ENCODE results near the gene AOPEP. TPM values are rescaled to one million over a fixed set of nuclear protein-coding genes. Genes with fewer than 3 reads are reported as not detected.

AOPEP gene
- total and polyA plus RNA-seq, 4 donors: 29.0 to 121 (median 60.0) TPM

GRCh38 chr9:95097279-95097678, 370.8 kb downstream of the AOPEP start:
- H3K9me3 ChIP-seq (ENCODE audit: control insufficient read depth in 4 of 4, insufficient read depth in 3 of 4, low read length in 3 of 4): peaks cover 0 to 2% (median 0%) of the 10 kb centered on the region in 4 donors
- peaks cover 0 to 21% (median 14%) of the 10 kb centered on the region in 4 donors for H3K36me3 ChIP-seq (ENCODE audit: control insufficient read depth in 4 of 4, insufficient read depth in 4 of 4, low read length in 4 of 4)
- 91 to 96% methylated on average over 7 of the region's 7 CpGs for WGBS, 2 donors
- no peak for ATAC-seq (ENCODE audit: insufficient read depth, low FRiP score)
- no peak for DNase-seq
- H3K9ac ChIP-seq (ENCODE audit: insufficient read depth in 1 of 2, low read length in 2 of 2): no peak overlapping the region
- H3K27ac ChIP-seq (ENCODE audit: low read depth in 1 of 2, low read length in 1 of 2): no peak overlapping the region
- H3K4me3 ChIP-seq: no peak overlapping the region
- peaks cover 5 to 27% (median 8%) of the 10 kb centered on the region in 5 donors for H3K4me1 ChIP-seq (ENCODE audit: control insufficient read depth in 5 of 5, insufficient read depth in 5 of 5, low read length in 5 of 5)
- TF ChIP-seq CTCF (IDR thresholded peaks at IDR 0.05; ENCODE audit: control extremely low read depth, extremely low read depth): no peak
- H3K27me3 ChIP-seq (ENCODE audit: control insufficient read depth in 3 of 3, insufficient read depth in 3 of 3, low read length in 2 of 3): no peaks in the 10 kb centered on the region

DNA sequence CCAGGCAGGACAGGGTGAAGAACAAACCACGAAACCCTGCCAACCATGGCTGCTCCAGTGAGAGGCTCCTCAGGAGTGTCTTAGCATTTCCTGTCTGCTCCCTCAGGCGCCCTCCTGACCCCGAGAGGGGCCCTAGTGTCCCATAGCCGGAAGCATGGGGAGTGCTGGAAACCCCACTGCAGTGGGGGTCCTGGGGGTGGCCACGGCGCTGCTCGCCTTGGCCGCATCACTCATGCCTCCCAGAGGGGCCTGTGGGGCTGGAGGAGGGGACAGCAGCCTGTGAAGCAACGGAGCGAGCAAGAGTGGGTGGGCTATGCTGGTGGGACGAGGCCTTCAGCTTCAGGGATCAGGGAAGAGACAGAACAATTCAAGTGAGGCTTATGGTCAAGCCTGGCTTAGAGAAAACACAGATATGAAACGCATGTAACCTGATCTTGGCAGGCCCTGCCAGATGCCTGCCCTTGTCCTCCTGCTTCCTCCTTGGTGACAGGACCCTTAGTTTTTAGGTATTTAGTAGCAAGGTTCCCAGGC, 372.0 kb downstream of the AOPEP start:
- ATAC-seq (ENCODE audit: insufficient read depth, low FRiP score): no peak
- peak overlapping the region in 1 of 2 donors; percentile 26 for H3K27ac ChIP-seq (ENCODE audit: low read depth in 1 of 2, low read length in 1 of 2)
- H3K27me3 ChIP-seq (ENCODE audit: control insufficient read depth in 3 of 3, insufficient read depth in 3 of 3, low read length in 2 of 3): no peaks in the 10 kb centered on the region
- peak in 2 of 3 donors; percentile 60 to 67 for DNase-seq
- peaks cover 0 to 19% (median 12%) of the 10 kb centered on the region in 4 donors for H3K36me3 ChIP-seq (ENCODE audit: control insufficient read depth in 4 of 4, insufficient read depth in 4 of 4, low read length in 4 of 4)
- peaks cover 0 to 18% (median 4%) of the 10 kb centered on the region in 5 donors for H3K4me1 ChIP-seq (ENCODE audit: control insufficient read depth in 5 of 5, insufficient read depth in 5 of 5, low read length in 5 of 5)
- H3K9ac ChIP-seq (ENCODE audit: insufficient read depth in 1 of 2, low read length in 2 of 2): no peak overlapping the region
- WGBS, 2 donors: 77 to 78% methylated on average over 12 of the region's 12 CpGs
- no peak overlapping the region for H3K4me3 ChIP-seq
- no peak for TF ChIP-seq CTCF (IDR thresholded peaks at IDR 0.05; ENCODE audit: control extremely low read depth, extremely low read depth)
- peaks cover 0 to 2% (median 0%) of the 10 kb centered on the region in 4 donors for H3K9me3 ChIP-seq (ENCODE audit: control insufficient read depth in 4 of 4, insufficient read depth in 3 of 4, low read length in 3 of 4)

- WGBS, 2 donors: 95 to 97% methylated on average over 24 of the region's 24 CpGs
- no peak for ATAC-seq (ENCODE audit: insufficient read depth, low FRiP score)
- peaks cover 0 to 21% (median 4%) of the 10 kb centered on the region in 5 donors for H3K4me1 ChIP-seq (ENCODE audit: control insufficient read depth in 5 of 5, insufficient read depth in 5 of 5, low read length in 5 of 5)
- H3K9ac ChIP-seq (ENCODE audit: insufficient read depth in 1 of 2, low read length in 2 of 2): no peak overlapping the region
- TF ChIP-seq CTCF (IDR thresholded peaks at IDR 0.05; ENCODE audit: control extremely low read depth, extremely low read depth): no peak
- peaks cover 0 to 23% (median 12%) of the 10 kb centered on the region in 4 donors for H3K36me3 ChIP-seq (ENCODE audit: control insufficient read depth in 4 of 4, insufficient read depth in 4 of 4, low read length in 4 of 4)
- H3K4me3 ChIP-seq: no peak overlapping the region
- H3K9me3 ChIP-seq (ENCODE audit: control insufficient read depth in 4 of 4, insufficient read depth in 3 of 4, low read length in 3 of 4): peaks cover 0 to 2% (median 0%) of the 10 kb centered on the region in 4 donors
- no peak for DNase-seq
- H3K27me3 ChIP-seq (ENCODE audit: control insufficient read depth in 3 of 3, insufficient read depth in 3 of 3, low read length in 2 of 3): no peaks in the 10 kb centered on the region
- peak overlapping the region in 1 of 2 donors; percentile 4 for H3K27ac ChIP-seq (ENCODE audit: low read depth in 1 of 2, low read length in 1 of 2)
Measured at GRCh38 chr9:95099321-95100070, 373.0 kb downstream of the AOPEP start.
